ENCODE measurements around the gene PRR5.
A peak's percentile ranks its signal among the peaks of the same experiment; 100 is the strongest.

PRR5 gene

DNA sequence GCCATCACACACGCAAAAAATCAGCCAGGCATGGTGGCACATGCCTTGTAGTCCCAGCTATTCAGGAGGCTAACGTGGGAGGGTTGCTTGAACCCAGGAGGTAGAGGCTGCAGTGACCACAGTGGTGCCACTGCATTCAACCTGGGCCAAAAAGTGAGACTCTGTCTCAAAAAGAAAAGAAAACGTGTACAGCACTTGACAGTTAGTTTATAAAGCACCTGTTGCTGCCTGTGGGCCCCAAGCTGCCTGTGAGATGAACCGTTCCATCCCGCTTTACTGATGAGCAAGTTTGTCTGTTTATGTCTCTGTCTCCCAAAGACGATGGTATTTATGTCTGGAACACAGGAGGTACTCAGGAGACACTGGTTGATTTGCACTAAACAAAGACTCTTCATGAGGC, 1.5 kb upstream of the PRR5 start:
- Histone ChIP-seq H3K4me2 (peak overlapping the region in 9 of 11 experiments; percentile 30 to 93 (median 86); a peak in 14 of 22 replicates), H3K4me1 (peaks cover 70 to 77% (median 73%) of the 10 kb centered on the region in 10 experiments), H3K9me3 (replicated peaks in 1 of 11) (no peaks in the 10 kb centered on the region), H3K4me3 (no peak overlapping the region), H4K20me1 (peaks cover 25 to 99% (median 32%) of the 10 kb centered on the region in 11 experiments; a peak in 21 of 22 replicates), H3K9ac (no peak overlapping the region), H3K27ac (no peak overlapping the region), H3K36me3 (peaks cover 0 to 47% (median 0%) of the 10 kb centered on the region in 11 experiments; a peak in 4 of 22 replicates), H3K27me3 (no peaks in the 10 kb centered on the region)
- no peak for TF ChIP-seq Cebpa-rat (IDR thresholded peaks at IDR 0.05)

DNA sequence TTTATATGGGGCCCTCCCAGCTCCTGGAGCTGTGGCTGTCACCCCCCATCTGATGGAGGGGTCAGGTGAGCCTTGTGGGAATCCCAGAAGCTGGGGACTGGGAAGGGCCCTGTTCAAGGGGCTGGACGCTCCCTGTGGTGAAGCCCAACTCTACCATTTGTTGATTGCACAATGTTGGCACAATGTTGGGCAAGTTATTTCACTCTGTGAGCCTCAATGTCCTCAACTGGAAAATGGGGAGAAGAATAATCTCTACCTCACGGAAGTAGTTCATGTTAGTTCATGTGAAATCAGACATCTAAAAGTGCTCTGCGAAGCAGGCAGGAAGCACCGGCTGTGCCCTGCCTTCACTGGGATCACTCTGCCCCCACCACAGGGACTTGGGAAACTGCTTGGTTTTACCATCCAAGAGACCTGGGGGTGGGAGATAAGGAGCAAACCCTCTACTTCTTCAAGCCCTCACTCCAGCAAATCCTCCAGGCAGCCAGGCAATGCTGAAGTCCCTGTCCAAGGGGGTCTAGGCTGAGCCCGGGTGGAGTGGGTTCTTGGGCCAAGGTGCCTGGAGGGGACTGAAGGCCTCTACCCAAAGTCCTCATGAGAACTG, 715 bp upstream of the PRR5 start:
- H3K4me2 ChIP-seq: peak overlapping the region; percentile 72 to 93 (median 87)
- H3K36me3 ChIP-seq: peaks cover 0 to 52% (median 0%) of the 10 kb centered on the region in 11 experiments; a peak in 7 of 22 replicates
- peak in 6 of 11 experiments; percentile 16 to 85 (median 58); a peak in 6 of 22 replicates for TF ChIP-seq Cebpa-rat (IDR thresholded peaks at IDR 0.05)
- no peaks in the 10 kb centered on the region for H3K27me3 ChIP-seq
- no peaks in the 10 kb centered on the region for H3K9me3 ChIP-seq (replicated peaks in 1 of 11)
- peaks cover 27 to 99% (median 40%) of the 10 kb centered on the region in 11 experiments; a peak in 21 of 22 replicates for H4K20me1 ChIP-seq
- peak overlapping the region in 10 of 11 experiments; percentile 44 to 89 (median 80); a peak in 20 of 22 replicates for H3K27ac ChIP-seq
- H3K9ac ChIP-seq: peak overlapping the region in 10 of 11 experiments; percentile 54 to 76 (median 70); a peak in 20 of 22 replicates
- peaks cover 78 to 83% (median 79%) of the 10 kb centered on the region in 10 experiments for H3K4me1 ChIP-seq
- peak overlapping the region in 5 of 10 experiments; percentile 10 to 58 (median 19); a peak in 6 of 20 replicates for H3K4me3 ChIP-seq

DNA sequence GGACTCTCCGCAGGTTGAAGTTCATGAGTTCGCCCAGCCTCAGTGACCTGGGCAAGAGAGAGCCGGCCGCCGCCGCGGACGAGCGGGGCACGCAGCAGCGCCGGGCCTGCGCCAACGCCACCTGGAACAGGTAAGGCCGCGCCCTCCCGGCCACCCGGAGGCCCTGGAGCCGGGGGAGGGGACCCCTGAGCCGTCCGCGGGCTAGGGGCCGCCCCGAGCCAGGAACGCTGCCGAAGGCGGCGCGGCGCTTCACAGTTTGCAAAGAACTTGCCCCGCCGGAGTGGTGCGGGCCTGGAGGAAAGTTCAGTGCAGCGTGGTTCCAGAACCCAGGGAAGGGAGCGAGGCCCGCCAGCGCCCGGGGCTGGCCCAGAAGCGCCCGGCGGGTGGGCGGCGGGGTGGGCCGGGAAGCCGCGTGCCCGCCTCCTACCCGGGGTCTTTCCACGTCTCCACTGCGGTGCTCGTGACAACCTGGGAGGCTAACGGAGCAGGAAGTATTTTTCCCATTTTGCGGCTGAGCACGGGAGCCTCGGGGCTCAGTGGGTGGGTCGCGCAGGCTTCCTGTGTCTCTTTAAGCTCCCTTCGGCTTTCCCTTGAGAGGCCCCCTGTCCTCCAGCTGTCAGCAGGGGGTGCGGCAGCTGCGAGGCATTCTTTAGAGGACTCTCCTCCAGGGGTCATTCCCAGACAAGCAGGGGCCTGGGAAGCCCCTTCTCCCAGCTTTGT, 635 bp downstream of the PRR5 start:
- TF ChIP-seq Cebpa-rat (IDR thresholded peaks at IDR 0.05): no peak
- H3K9ac ChIP-seq: peak overlapping the region; percentile 73 to 92 (median 81)
- peak overlapping the region; percentile 56 to 98 (median 90) for H3K4me3 ChIP-seq
- H3K27me3 ChIP-seq: no peaks in the 10 kb centered on the region
- H3K27ac ChIP-seq: peak overlapping the region in 9 of 11 experiments; percentile 58 to 84 (median 79); a peak in 18 of 22 replicates
- peak overlapping the region; percentile 89 to 100 (median 99) for H3K4me2 ChIP-seq
- peaks cover 0 to 57% (median 0%) of the 10 kb centered on the region in 11 experiments; a peak in 7 of 22 replicates for H3K36me3 ChIP-seq
- H3K4me1 ChIP-seq: peaks cover 83 to 93% (median 91%) of the 10 kb centered on the region in 10 experiments
- no peaks in the 10 kb centered on the region for H3K9me3 ChIP-seq (replicated peaks in 1 of 11)
- peaks cover 38 to 99% (median 54%) of the 10 kb centered on the region in 11 experiments; a peak in 21 of 22 replicates for H4K20me1 ChIP-seq

DNA sequence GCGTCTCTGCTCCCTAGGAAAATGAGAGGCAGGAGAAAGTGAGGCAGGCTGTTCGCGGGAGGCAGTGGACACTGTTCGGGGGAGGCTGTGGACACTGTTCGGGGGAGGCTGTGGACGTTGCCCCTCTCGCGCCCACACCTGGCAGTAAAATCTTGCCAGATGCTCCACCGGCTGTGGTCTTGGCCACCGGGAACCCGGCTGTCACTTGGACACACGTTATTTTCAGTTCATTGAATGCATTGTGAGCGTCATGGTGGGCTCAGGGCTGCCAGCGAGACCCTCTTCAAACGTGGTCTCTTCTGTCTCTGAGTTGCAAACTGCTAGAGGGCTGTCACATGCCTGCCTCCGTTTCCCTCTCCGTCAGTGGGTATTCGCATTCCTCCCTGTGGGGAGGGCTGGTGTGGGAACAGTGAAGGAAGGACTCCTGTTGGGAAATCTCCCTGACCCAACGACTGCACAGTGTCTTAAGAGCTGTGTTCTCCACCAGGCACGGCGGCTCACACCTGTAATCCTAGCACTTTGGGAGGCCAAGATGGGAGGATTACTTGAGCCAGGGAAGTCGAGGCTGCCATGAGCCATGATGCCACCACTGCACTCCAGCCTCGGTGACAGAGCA, 1.4 kb downstream of the PRR5 start:
- Histone ChIP-seq H3K9ac (peak overlapping the region; percentile 73 to 92 (median 81); a peak in 21 of 22 replicates), H3K9me3 (replicated peaks in 1 of 11) (no peaks in the 10 kb centered on the region), H3K27ac (peak overlapping the region in 6 of 11 experiments; percentile 74 to 84 (median 82); a peak in 10 of 22 replicates), H3K4me2 (peak overlapping the region; percentile 89 to 100 (median 99)), H3K27me3 (no peaks in the 10 kb centered on the region), H3K4me3 (peak overlapping the region; percentile 56 to 98 (median 90); a peak in 19 of 20 replicates), H4K20me1 (peaks cover 38 to 99% (median 61%) of the 10 kb centered on the region in 11 experiments; a peak in 21 of 22 replicates), H3K36me3 (peaks cover 0 to 64% (median 0%) of the 10 kb centered on the region in 11 experiments; a peak in 8 of 22 replicates), H3K4me1 (peaks cover 83 to 93% (median 91%) of the 10 kb centered on the region in 10 experiments)
- TF ChIP-seq Cebpa-rat (IDR thresholded peaks at IDR 0.05): no peak

DNA sequence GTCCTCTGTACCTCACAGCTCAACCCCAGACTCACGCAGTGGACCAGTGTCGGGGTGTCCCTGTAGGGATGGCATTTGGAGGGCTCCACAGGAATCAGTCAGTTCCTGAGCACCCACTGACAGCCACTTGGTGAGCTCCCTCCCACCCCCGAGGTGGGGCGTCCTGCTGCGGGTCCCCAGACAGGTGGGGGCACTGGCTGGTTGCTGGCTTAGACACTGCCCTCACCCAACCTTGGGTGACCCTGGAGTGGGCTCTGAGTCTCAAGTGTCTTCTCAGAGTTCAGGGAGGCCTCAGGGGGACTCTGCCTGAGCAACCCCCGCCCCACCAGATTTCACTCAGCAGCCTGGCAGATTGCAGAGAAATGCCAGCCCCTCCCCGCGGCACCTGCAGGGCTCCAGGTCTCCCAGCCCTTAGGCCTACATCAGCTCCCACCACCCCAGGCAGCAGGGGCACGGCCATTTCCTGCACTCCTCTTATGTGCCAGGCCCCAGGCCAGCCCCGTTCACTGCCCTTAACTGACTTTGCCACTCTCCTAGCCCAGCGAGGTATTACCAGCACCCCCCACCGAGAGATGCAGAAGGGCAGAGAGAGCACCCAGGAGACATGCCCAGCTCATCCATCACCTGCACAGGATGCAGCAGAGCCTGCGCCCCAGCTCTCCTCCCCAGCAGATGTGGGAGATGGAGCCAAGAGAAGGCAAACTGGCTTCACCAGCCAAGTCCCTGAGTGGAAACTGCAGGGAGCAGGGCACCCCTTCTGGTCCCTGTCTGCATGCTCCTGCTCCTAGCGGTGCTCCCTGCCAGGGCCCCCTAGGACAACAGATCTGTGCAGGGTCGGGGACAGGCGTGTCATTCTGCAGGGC, 2.4 kb downstream of the PRR5 start:
- TF ChIP-seq Cebpa-rat (IDR thresholded peaks at IDR 0.05): no peak
- peak overlapping the region in 7 of 11 experiments; percentile 6 to 92 (median 85); a peak in 8 of 22 replicates for H3K9ac ChIP-seq
- peaks cover 38 to 99% (median 61%) of the 10 kb centered on the region in 11 experiments; a peak in 21 of 22 replicates for H4K20me1 ChIP-seq
- no peaks in the 10 kb centered on the region for H3K9me3 ChIP-seq (replicated peaks in 1 of 11)
- H3K4me2 ChIP-seq: peak overlapping the region; percentile 89 to 100 (median 99); a peak in 20 of 22 replicates
- H3K27ac ChIP-seq: no peak overlapping the region
- peaks cover 82 to 93% (median 91%) of the 10 kb centered on the region in 10 experiments for H3K4me1 ChIP-seq
- H3K36me3 ChIP-seq: peaks cover 0 to 60% (median 0%) of the 10 kb centered on the region in 11 experiments; a peak in 8 of 22 replicates
- peak overlapping the region in 3 of 10 experiments; percentile 91 to 98 (median 91); a peak in 5 of 20 replicates for H3K4me3 ChIP-seq
- no peaks in the 10 kb centered on the region for H3K27me3 ChIP-seq

DNA sequence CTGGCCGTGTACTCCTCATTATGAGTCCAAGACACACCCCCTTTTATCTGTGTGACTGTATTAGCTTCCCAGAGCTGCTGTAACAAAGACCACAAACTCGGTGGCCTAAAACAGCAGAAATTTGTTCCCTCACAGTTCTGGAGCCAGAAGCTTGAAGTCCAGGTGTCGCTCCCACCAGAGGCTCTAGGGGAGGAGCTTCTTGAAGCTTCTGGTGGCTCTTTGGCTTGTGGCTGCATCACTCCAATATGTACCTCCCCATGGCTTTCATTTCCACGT, 3.0 kb downstream of the PRR5 start:
- Histone ChIP-seq H3K4me2 (peak overlapping the region in 10 of 11 experiments; percentile 89 to 100 (median 99); a peak in 20 of 22 replicates), H3K36me3 (peaks cover 0 to 55% (median 0%) of the 10 kb centered on the region in 11 experiments; a peak in 8 of 22 replicates), H3K9me3 (replicated peaks in 1 of 11) (no peaks in the 10 kb centered on the region), H3K4me3 (peak overlapping the region in 3 of 10 experiments; percentile 91 to 98 (median 91); a peak in 3 of 20 replicates), H3K27ac (no peak overlapping the region), H3K27me3 (no peaks in the 10 kb centered on the region), H4K20me1 (peaks cover 38 to 99% (median 62%) of the 10 kb centered on the region in 11 experiments; a peak in 21 of 22 replicates), H3K4me1 (peaks cover 82 to 93% (median 91%) of the 10 kb centered on the region in 10 experiments), H3K9ac (peak overlapping the region in 1 of 11 experiments; percentile 89; a peak in 3 of 22 replicates)
- no peak for TF ChIP-seq Cebpa-rat (IDR thresholded peaks at IDR 0.05)

DNA sequence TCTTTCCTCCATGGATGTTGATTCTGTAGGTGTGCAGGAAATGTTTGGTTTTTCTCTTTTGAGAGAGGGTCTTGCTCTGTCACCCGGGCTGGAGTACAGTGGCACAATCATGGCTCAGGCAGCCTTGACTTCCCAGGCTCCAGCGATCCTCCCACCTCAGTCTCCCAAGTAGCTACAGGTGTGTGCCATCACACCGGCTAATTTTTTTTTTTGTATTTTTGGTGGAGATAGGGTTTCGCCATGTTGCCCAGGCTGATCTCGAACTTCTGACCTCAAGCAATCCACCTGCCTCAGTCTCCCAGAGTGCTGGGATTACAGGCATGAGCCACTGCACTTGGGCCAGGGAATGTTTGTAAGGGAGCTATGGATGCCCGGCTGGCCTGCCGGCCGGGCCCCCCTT, 4.5 kb downstream of the PRR5 start:
- Histone ChIP-seq H3K9me3 (replicated peaks in 1 of 11) (no peaks in the 10 kb centered on the region), H3K4me3 (no peak overlapping the region), H3K27me3 (no peaks in the 10 kb centered on the region), H3K36me3 (peaks cover 0 to 54% (median 0%) of the 10 kb centered on the region in 11 experiments; a peak in 8 of 22 replicates), H3K27ac (peak overlapping the region in 2 of 11 experiments; percentile 54 to 58; a peak in 2 of 22 replicates), H4K20me1 (peaks cover 44 to 99% (median 75%) of the 10 kb centered on the region in 11 experiments; a peak in 21 of 22 replicates), H3K9ac (peak overlapping the region in 4 of 11 experiments; percentile 46 to 63 (median 57); a peak in 6 of 22 replicates), H3K4me2 (peak overlapping the region; percentile 5 to 100 (median 93); a peak in 18 of 22 replicates), H3K4me1 (peaks cover 86 to 97% (median 92%) of the 10 kb centered on the region in 10 experiments)
- no peak for TF ChIP-seq Cebpa-rat (IDR thresholded peaks at IDR 0.05)
